Prostate gland (tissue), 2 donors: Measurements from ENCODE around the gene GUK1.

ENCODE experiments used
- CTCF ChIP-seq, 4 experiments: fragments of 200-600 bp in 2 of 4; fragments of 450-650 bp in 2 of 4; sonication (generic) in 2 of 4; IDR thresholded peaks; 1 replicate in 3 of 4; 2 replicates in 1 of 4; pipeline ENCODE4 v1.5.1; 2016 to 2019; ENCODE audit warnings: antibody characterized with exemption in 4 of 4, mild to moderate bottlenecking in 2 of 4, moderate library complexity in 2 of 4
- POLR2AphosphoS5 ChIP-seq: sonication (generic); formaldehyde crosslinking; IDR thresholded peaks from one replicate; pipeline ENCODE4 v1.6.1; 2017; ENCODE audit warnings: antibody characterized with exemption

GRCh38 chr1:228145463-228146416 is 5.7 kb downstream of the GUK1 start:
- TF ChIP-seq CTCF (IDR thresholded peaks at IDR 0.05) (no peak), POLR2AphosphoS5 (no peak)
